Activated CD4-positive, alpha-beta T cell treated with anti-CD3 and anti-CD28 coated beads for 4 hours (primary cell): Measurements from ENCODE around the gene CFAP410.

Experiments used
- DNase-seq, 2 donors: peaks; one replicate each; pipeline ENCODE4 v3.0.0-alpha.2; 2020

The CFAP410 gene

DNA sequence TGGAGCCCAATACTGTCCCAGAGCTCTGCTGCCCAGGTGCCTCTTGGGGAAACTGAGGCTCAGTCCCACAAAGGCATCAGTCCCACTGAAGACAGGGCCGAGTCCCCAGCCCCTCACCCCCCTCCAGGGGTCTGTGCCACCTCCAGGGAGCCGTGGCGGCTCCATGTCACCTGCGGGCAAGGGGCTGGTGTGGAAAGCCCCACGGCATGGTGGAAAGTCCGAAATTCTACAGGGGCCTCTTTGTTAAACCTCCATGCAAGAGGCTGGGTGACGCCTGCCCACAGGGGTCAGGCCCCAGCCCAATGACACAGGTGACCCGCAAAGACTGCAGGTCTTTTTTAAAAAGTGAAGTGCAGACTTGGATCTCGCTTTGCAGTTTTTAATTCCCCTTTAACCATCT lies 56.8 kb downstream of the CFAP410 start:
- DNase-seq = no peak

DNA sequence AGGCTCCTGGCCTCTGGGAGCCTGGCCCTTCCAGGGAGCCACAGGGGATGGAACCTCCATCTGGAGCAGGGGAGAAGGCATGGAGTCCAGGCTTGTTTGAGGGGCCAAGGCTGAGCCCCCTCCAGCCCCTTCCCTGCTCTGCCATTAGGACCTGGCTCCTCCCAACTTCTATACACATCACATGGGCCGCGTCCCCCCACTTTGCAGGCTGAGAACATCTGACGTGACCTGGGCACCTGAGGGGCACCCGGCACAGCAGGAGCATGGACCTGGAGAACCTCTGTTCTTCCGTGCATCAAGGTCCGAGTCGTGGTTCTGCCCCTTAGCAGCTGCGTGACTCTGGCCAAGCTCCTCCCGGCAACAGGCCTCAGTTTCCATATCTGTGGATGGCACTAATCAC lies 57.4 kb downstream of the CFAP410 start:
- no peak for DNase-seq

DNA sequence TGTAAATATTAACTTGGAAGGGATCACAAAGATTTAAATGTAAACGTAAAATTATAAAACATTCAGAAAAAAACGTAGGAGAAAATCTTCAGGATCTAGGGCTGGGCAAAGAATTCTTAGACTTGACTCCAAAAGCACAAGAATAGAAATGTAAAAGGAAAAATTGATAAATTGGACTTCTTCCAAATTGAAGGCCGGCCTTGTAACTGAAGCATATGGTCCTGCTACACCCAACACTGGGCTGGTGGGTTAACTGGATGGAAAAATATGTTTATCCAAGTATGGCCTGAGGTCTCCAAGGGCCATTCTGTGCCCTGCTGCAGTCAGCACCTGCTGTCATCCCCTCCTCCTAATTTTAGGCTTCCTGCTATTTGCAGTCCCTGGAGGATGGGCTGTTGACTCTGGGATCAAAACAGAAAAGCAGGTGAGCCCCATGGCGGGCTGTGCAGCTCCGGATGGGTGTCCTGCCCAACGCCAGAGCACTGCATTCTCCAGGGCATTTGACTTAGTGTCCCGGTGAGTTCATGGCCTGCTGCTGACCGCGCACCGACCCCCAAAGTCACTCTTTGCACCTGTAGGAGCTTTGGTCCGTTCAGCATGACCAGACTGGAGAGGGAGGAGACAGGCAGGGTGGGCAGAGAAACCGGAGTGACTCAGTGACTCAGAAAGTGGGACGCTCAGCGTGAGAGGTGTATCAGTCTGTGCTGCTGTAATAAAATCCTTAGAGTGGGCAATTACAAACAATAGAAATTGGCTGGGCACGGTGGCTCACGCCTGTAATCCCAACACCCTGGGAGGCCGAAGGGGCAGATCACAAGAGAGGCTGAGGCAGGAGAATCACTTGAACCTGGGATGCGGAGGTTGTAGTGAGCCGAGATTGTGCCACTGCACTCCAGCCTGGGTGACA lies 59.6 kb downstream of the CFAP410 start:
- DNase-seq = no peak
